Fibroblast of mammary gland (primary cell): ENCODE results near the gene NOLC1.

Experiments used
- DNase-seq: peaks from one replicate; pipeline ENCODE4 v3.0.0-alpha.2; 2010; ENCODE audit warnings: low read depth
- H3K4me3 ChIP-seq: 2 replicates; pipeline ENCODE4 v1.5.1; 2011; ENCODE audit warnings: low read depth, mild to moderate bottlenecking, low read length, moderate library complexity; ENCODE audit not compliant: control insufficient read depth
- CTCF ChIP-seq: conservative IDR thresholded peaks from 2 replicates; pipeline ENCODE4 v1.5.1; 2011; ENCODE audit warnings: low read depth, low read length, inconsistent platforms; ENCODE audit not compliant: control insufficient read depth, insufficient read depth

NOLC1 gene

GRCh38 chr10:102113261-102113955 lies 38.8 kb upstream of the NOLC1 start:
- DNase-seq = no peak
- TF ChIP-seq CTCF = no peak
- H3K4me3 ChIP-seq = peak overlapping the region; percentile 68

GRCh38 chr10:102113956-102114857 lies 38.0 kb upstream of the NOLC1 start:
- TF ChIP-seq CTCF = no peak
- peak overlapping the region; percentile 68 for H3K4me3 ChIP-seq
- no peak for DNase-seq

- peak overlapping the region; percentile 68 for H3K4me3 ChIP-seq
- DNase-seq = peak; percentile 59
- TF ChIP-seq CTCF = no peak
These were observed 37.1 kb upstream of the NOLC1 start for GRCh38 chr10:102114861-102115618.

- no peak for DNase-seq
- TF ChIP-seq CTCF = no peak
- no peak overlapping the region for H3K4me3 ChIP-seq
These were observed 36.4 kb upstream of the NOLC1 start for GRCh38 chr10:102115775-102116174.

- DNase-seq = no peak
- no peak overlapping the region for H3K4me3 ChIP-seq
- no peak for TF ChIP-seq CTCF
These were observed 35.5 kb upstream of the NOLC1 start for GRCh38 chr10:102116656-102117055.

GRCh38 chr10:102117391-102118159 lies 34.6 kb upstream of the NOLC1 start:
- DNase-seq = peak; percentile 69
- no peak overlapping the region for H3K4me3 ChIP-seq
- TF ChIP-seq CTCF = peak; percentile 14
